ENCODE results near the gene ELL2.

The ELL2 gene

GRCh38 chr5:95938766-95939165 is 22.9 kb downstream of the ELL2 start:
- DNase-seq (ENCODE audit: insufficient read length, low spot score) (no peak), FAIRE-seq (no peak)
- TF ChIP-seq POU2F2 (IDR thresholded peaks at IDR 0.05; ENCODE audit: low read depth, low read length) (no peak), PAX5 (IDR thresholded peaks at IDR 0.05; ENCODE audit: insufficient read depth, low read length, severe bottlenecking) (no peak), SPI1 (IDR thresholded peaks at IDR 0.05; ENCODE audit: low read depth, low read length) (no peak), POLR2A (IDR thresholded peaks at IDR 0.05; ENCODE audit: low read depth, low read length) (no peak), TAF1 (IDR thresholded peaks at IDR 0.05; ENCODE audit: low read depth, low read length) (no peak), POLR2AphosphoS5 (IDR thresholded peaks at IDR 0.05; ENCODE audit: low read depth, low read length) (no peak)

- FAIRE-seq (no peak), DNase-seq (ENCODE audit: insufficient read length, low spot score) (no peak)
- TF ChIP-seq TAF1 (IDR thresholded peaks at IDR 0.05; ENCODE audit: low read depth, low read length) (no peak), PAX5 (IDR thresholded peaks at IDR 0.05; ENCODE audit: insufficient read depth, low read length, severe bottlenecking) (no peak), POLR2AphosphoS5 (IDR thresholded peaks at IDR 0.05; ENCODE audit: low read depth, low read length) (no peak), POLR2A (IDR thresholded peaks at IDR 0.05; ENCODE audit: low read depth, low read length) (no peak), POU2F2 (IDR thresholded peaks at IDR 0.05; ENCODE audit: low read depth, low read length) (no peak), SPI1 (IDR thresholded peaks at IDR 0.05; ENCODE audit: low read depth, low read length) (no peak)
Measured at GRCh38 chr5:95938347-95938746, 23.3 kb downstream of the ELL2 start.

- no peak for DNase-seq (ENCODE audit: insufficient read length, low spot score)
- TF ChIP-seq POU2F2 (IDR thresholded peaks at IDR 0.05; ENCODE audit: low read depth, low read length) (no peak), TAF1 (IDR thresholded peaks at IDR 0.05; ENCODE audit: low read depth, low read length) (no peak), SPI1 (IDR thresholded peaks at IDR 0.05; ENCODE audit: low read depth, low read length) (no peak), POLR2AphosphoS5 (IDR thresholded peaks at IDR 0.05; ENCODE audit: low read depth, low read length) (no peak), PAX5 (IDR thresholded peaks at IDR 0.05; ENCODE audit: insufficient read depth, low read length, severe bottlenecking) (no peak), POLR2A (IDR thresholded peaks at IDR 0.05; ENCODE audit: low read depth, low read length) (no peak)
- no peak for FAIRE-seq
Measured at GRCh38 chr5:95937607-95938152, 24.0 kb downstream of the ELL2 start.

GRCh38 chr5:95936812-95937397 is 24.7 kb downstream of the ELL2 start:
- FAIRE-seq (peak; percentile 23), DNase-seq (ENCODE audit: insufficient read length, low spot score) (no peak)
- TF ChIP-seq POU2F2 (IDR thresholded peaks at IDR 0.05; ENCODE audit: low read depth, low read length) = no peak
- no peak for TF ChIP-seq POLR2AphosphoS5 (IDR thresholded peaks at IDR 0.05; ENCODE audit: low read depth, low read length)
- no peak for TF ChIP-seq POLR2A (IDR thresholded peaks at IDR 0.05; ENCODE audit: low read depth, low read length)
- no peak for TF ChIP-seq TAF1 (IDR thresholded peaks at IDR 0.05; ENCODE audit: low read depth, low read length)
- no peak for TF ChIP-seq SPI1 (IDR thresholded peaks at IDR 0.05; ENCODE audit: low read depth, low read length)
- TF ChIP-seq PAX5 (IDR thresholded peaks at IDR 0.05; ENCODE audit: insufficient read depth, low read length, severe bottlenecking) = no peak

- FAIRE-seq (no peak), DNase-seq (ENCODE audit: insufficient read length, low spot score) (no peak)
- TF ChIP-seq POLR2AphosphoS5 (IDR thresholded peaks at IDR 0.05; ENCODE audit: low read depth, low read length) = no peak
- TF ChIP-seq TAF1 (IDR thresholded peaks at IDR 0.05; ENCODE audit: low read depth, low read length) = no peak
- no peak for TF ChIP-seq POLR2A (IDR thresholded peaks at IDR 0.05; ENCODE audit: low read depth, low read length)
- TF ChIP-seq POU2F2 (IDR thresholded peaks at IDR 0.05; ENCODE audit: low read depth, low read length) = no peak
- no peak for TF ChIP-seq SPI1 (IDR thresholded peaks at IDR 0.05; ENCODE audit: low read depth, low read length)
- TF ChIP-seq PAX5 (IDR thresholded peaks at IDR 0.05; ENCODE audit: insufficient read depth, low read length, severe bottlenecking) = no peak
Measured at GRCh38 chr5:95935553-95936100, 26.0 kb downstream of the ELL2 start.

GRCh38 chr5:95934207-95934804 is 27.3 kb downstream of the ELL2 start:
- no peak for DNase-seq (ENCODE audit: insufficient read length, low spot score)
- TF ChIP-seq POLR2AphosphoS5 (IDR thresholded peaks at IDR 0.05; ENCODE audit: low read depth, low read length) (no peak), POU2F2 (IDR thresholded peaks at IDR 0.05; ENCODE audit: low read depth, low read length) (no peak), SPI1 (IDR thresholded peaks at IDR 0.05; ENCODE audit: low read depth, low read length) (no peak), PAX5 (IDR thresholded peaks at IDR 0.05; ENCODE audit: insufficient read depth, low read length, severe bottlenecking) (no peak), TAF1 (IDR thresholded peaks at IDR 0.05; ENCODE audit: low read depth, low read length) (no peak), POLR2A (IDR thresholded peaks at IDR 0.05; ENCODE audit: low read depth, low read length) (no peak)
- peak; percentile 13 for FAIRE-seq

- no peak for FAIRE-seq
- DNase-seq (ENCODE audit: insufficient read length, low spot score) = no peak
Measured at GRCh38 chr5:95932941-95933340, 28.7 kb downstream of the ELL2 start.

GRCh38 chr5:95931079-95931833 is 30.4 kb downstream of the ELL2 start:
- TF ChIP-seq PAX5 (IDR thresholded peaks at IDR 0.05; ENCODE audit: insufficient read depth, low read length, severe bottlenecking) = no peak
- no peak for TF ChIP-seq POLR2A (IDR thresholded peaks at IDR 0.05; ENCODE audit: low read depth, low read length)
- no peak for TF ChIP-seq SPI1 (IDR thresholded peaks at IDR 0.05; ENCODE audit: low read depth, low read length)
- no peak for TF ChIP-seq TAF1 (IDR thresholded peaks at IDR 0.05; ENCODE audit: low read depth, low read length)
- no peak for TF ChIP-seq POU2F2 (IDR thresholded peaks at IDR 0.05; ENCODE audit: low read depth, low read length)
- TF ChIP-seq POLR2AphosphoS5 (IDR thresholded peaks at IDR 0.05; ENCODE audit: low read depth, low read length) = no peak
- no peak for FAIRE-seq
- no peak for DNase-seq (ENCODE audit: insufficient read length, low spot score)

More at GRCh38 chr5:95932941-95933340, 28.7 kb downstream of the ELL2 start:
- TF ChIP-seq PAX5 (IDR thresholded peaks at IDR 0.05; ENCODE audit: insufficient read depth, low read length, severe bottlenecking) (no peak), POU2F2 (IDR thresholded peaks at IDR 0.05; ENCODE audit: low read depth, low read length) (no peak), POLR2A (IDR thresholded peaks at IDR 0.05; ENCODE audit: low read depth, low read length) (no peak), TAF1 (IDR thresholded peaks at IDR 0.05; ENCODE audit: low read depth, low read length) (no peak), POLR2AphosphoS5 (IDR thresholded peaks at IDR 0.05; ENCODE audit: low read depth, low read length) (no peak), SPI1 (IDR thresholded peaks at IDR 0.05; ENCODE audit: low read depth, low read length) (no peak)
